Astrocyte (in vitro differentiated cells and primary cell): ENCODE data around the gene GNMT. TPM values are rescaled to one million over a fixed set of nuclear protein-coding genes. Genes with fewer than 3 reads are reported as not detected.

Experiments
- DNase-seq: peaks from one replicate; pipeline ENCODE4 v3.0.0-alpha.2; 2010; ENCODE audit warnings: low read depth
- FAIRE-seq: peaks from 2 replicates; lab custom pipeline; 2011; peaks lifted over from hg19 to GRCh38; lab: Jason Lieb, UNC
- H2AFZ ChIP-seq: 2 replicates; pipeline ENCODE4 v1.6.0; 2012; ENCODE audit warnings: low read depth, low read length, inconsistent platforms
- H3K27ac ChIP-seq: 2 replicates; pipeline ENCODE4 v1.5.1; 2011; ENCODE audit warnings: low read depth, low read length, inconsistent platforms
- H3K27me3 ChIP-seq: 2 replicates; pipeline ENCODE4 v1.6.0; 2011; ENCODE audit warnings: low read length, inconsistent platforms; ENCODE audit not compliant: insufficient read depth
- H3K36me3 ChIP-seq: 2 replicates; pipeline ENCODE4 v1.5.1; 2011; ENCODE audit warnings: low read length, inconsistent platforms; ENCODE audit not compliant: insufficient read depth
- H3K4me1 ChIP-seq: 2 replicates; pipeline ENCODE4 v1.5.1; 2011; ENCODE audit warnings: low read length, inconsistent platforms; ENCODE audit not compliant: insufficient read depth
- H3K4me2 ChIP-seq: 2 replicates; pipeline ENCODE4 v1.6.0; 2012; ENCODE audit warnings: low read length, inconsistent platforms
- H3K4me3 ChIP-seq: 2 replicates; pipeline ENCODE4 v1.5.1; 2011; ENCODE audit warnings: low read depth, mild to moderate bottlenecking, low read length, inconsistent platforms; ENCODE audit not compliant: insufficient read depth
- H3K79me2 ChIP-seq: 2 replicates; pipeline ENCODE4 v1.6.0; 2012; ENCODE audit warnings: mild to moderate bottlenecking, low read length, inconsistent platforms; ENCODE audit not compliant: insufficient read depth
- H3K9ac ChIP-seq: 2 replicates; pipeline ENCODE4 v1.6.0; 2012; ENCODE audit warnings: mild to moderate bottlenecking, low read length, inconsistent platforms
- H3K9me3 ChIP-seq: 2 replicates; pipeline ENCODE4 v1.5.1; 2012; ENCODE audit warnings: low read depth, mild to moderate bottlenecking, low read length, inconsistent platforms; ENCODE audit not compliant: insufficient read depth
- H4K20me1 ChIP-seq: 2 replicates; pipeline ENCODE4 v1.6.0; 2012; ENCODE audit warnings: low read length, inconsistent platforms; ENCODE audit not compliant: insufficient read depth
- H3K27ac Mint-ChIP-seq: one replicate; pipeline ENCODE4 v1.8.0; 2021; ENCODE audit warnings: mild to moderate bottlenecking, mixed read lengths; ENCODE audit not compliant: unreplicated experiment
- H3K27me3 Mint-ChIP-seq: one replicate; pipeline ENCODE4 v1.8.0; 2021; ENCODE audit warnings: low read depth, mixed read lengths; ENCODE audit not compliant: unreplicated experiment
- H3K36me3 Mint-ChIP-seq: one replicate; pipeline ENCODE4 v1.8.0; 2021; ENCODE audit warnings: low read depth, mixed read lengths; ENCODE audit not compliant: unreplicated experiment
- H3K4me1 Mint-ChIP-seq: one replicate; pipeline ENCODE4 v1.8.0; 2021; ENCODE audit warnings: low read depth, mixed read lengths; ENCODE audit not compliant: unreplicated experiment
- H3K4me3 Mint-ChIP-seq: one replicate; pipeline ENCODE4 v1.8.0; 2021; ENCODE audit warnings: mild to moderate bottlenecking, moderate library complexity, mixed read lengths; ENCODE audit not compliant: unreplicated experiment
- H3K9me3 Mint-ChIP-seq: one replicate; pipeline ENCODE4 v1.8.0; 2021; ENCODE audit warnings: mild to moderate bottlenecking, mixed read lengths; ENCODE audit not compliant: unreplicated experiment
- EZH2 ChIP-seq: IDR thresholded peaks from 2 replicates; pipeline ENCODE4 v1.6.1; 2012; ENCODE audit warnings: mild to moderate bottlenecking, low read length, inconsistent platforms; ENCODE audit not compliant: insufficient read depth
- total RNA-seq: library from RNA; stranded (reverse); gene quantifications from 2 replicates; pipeline ENCODE4 v1.2.1, GENCODE V29; 2021
- TF ChIP-seq, protein P1 (sequence below): IDR thresholded peaks from 2 replicates; pipeline ENCODE4 v1.5.1; 2011; ENCODE audit warnings: low read depth, mild to moderate bottlenecking, inconsistent platforms, low read length, moderate library complexity; ENCODE audit not compliant: insufficient read depth

The GNMT gene
- total RNA-seq, 1 donor from 2014 or later, result 0.68 TPM

- TF ChIP-seq EZH2, result no peak
- TF ChIP-seq, protein P1, sequence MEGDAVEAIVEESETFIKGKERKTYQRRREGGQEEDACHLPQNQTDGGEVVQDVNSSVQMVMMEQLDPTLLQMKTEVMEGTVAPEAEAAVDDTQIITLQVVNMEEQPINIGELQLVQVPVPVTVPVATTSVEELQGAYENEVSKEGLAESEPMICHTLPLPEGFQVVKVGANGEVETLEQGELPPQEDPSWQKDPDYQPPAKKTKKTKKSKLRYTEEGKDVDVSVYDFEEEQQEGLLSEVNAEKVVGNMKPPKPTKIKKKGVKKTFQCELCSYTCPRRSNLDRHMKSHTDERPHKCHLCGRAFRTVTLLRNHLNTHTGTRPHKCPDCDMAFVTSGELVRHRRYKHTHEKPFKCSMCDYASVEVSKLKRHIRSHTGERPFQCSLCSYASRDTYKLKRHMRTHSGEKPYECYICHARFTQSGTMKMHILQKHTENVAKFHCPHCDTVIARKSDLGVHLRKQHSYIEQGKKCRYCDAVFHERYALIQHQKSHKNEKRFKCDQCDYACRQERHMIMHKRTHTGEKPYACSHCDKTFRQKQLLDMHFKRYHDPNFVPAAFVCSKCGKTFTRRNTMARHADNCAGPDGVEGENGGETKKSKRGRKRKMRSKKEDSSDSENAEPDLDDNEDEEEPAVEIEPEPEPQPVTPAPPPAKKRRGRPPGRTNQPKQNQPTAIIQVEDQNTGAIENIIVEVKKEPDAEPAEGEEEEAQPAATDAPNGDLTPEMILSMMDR, result no peak
- Histone ChIP-seq H3K9me3 (no peaks in the 10 kb centered on the region), H2AFZ (peak overlapping the region; percentile 50), H3K4me1 (peaks cover 26% of the 10 kb centered on the region), H3K79me2 (peaks cover 69% of the 10 kb centered on the region), H3K4me2 (peak overlapping the region; percentile 92), H3K36me3 (peaks cover 31% of the 10 kb centered on the region), H3K27ac (peak overlapping the region; percentile 35), H4K20me1 (peaks cover 36% of the 10 kb centered on the region), H3K9ac (peak overlapping the region; percentile 85), H3K27me3 (no peaks in the 10 kb centered on the region), H3K4me3 (peak overlapping the region; percentile 69)
- peak overlapping the region; percentile 92 for H3K4me3 Mint-ChIP-seq
- H3K9me3 Mint-ChIP-seq, result no peaks in the 10 kb centered on the region
- peaks cover 15% of the 10 kb centered on the region for H3K4me1 Mint-ChIP-seq
- no peak for FAIRE-seq
- DNase-seq, result no peak
- H3K27me3 Mint-ChIP-seq, result no peaks in the 10 kb centered on the region
- peaks cover 16% of the 10 kb centered on the region for H3K36me3 Mint-ChIP-seq
- H3K27ac Mint-ChIP-seq, result peak overlapping the region; percentile 78
These were observed 52.7 kb downstream of the GNMT start for GRCh38 chr6:43013097-43013842.

Other genes with a start within 250 kb of the GNMT start
- not detected in 2 replicates for gene PRPH2, start 238.2 kb upstream of the GNMT start, total RNA-seq
- 25.8 and 27.4 TPM in 2 replicates for gene TBCC, start 214.7 kb upstream of the GNMT start, total RNA-seq
- gene BICRAL, start 178.7 kb upstream of the GNMT start, total RNA-seq, result 5.9 and 7.1 TPM in 2 replicates
- 90.1 and 92.0 TPM in 2 replicates for gene RPL7L1, start 81.1 kb upstream of the GNMT start, total RNA-seq
- gene PTCRA, start 44.7 kb upstream of the GNMT start, total RNA-seq, result not detected in 2 replicates
- 37.1 and 37.4 TPM in 2 replicates for gene CNPY3, start 31.3 kb upstream of the GNMT start, total RNA-seq
- gene PEX6, start 18.4 kb downstream of the GNMT start, total RNA-seq, result 22.7 and 27.1 TPM in 2 replicates
- gene PPP2R5D, start 23.8 kb downstream of the GNMT start, total RNA-seq, result 48.0 and 53.0 TPM in 2 replicates
- 54.2 and 55.9 TPM in 2 replicates for gene MEA1, start 53.2 kb downstream of the GNMT start, total RNA-seq
- 67.4 and 69.6 TPM in 2 replicates for gene KLHDC3, start 53.5 kb downstream of the GNMT start, total RNA-seq
- gene RRP36, start 60.9 kb downstream of the GNMT start, total RNA-seq, result 68.6 and 77.9 TPM in 2 replicates
- 21.2 and 26.3 TPM in 2 replicates for gene CUL7, start 93.1 kb downstream of the GNMT start, total RNA-seq
- gene MRPL2, start 98.7 kb downstream of the GNMT start, total RNA-seq, result 47.4 and 59.7 TPM in 2 replicates
- gene KLC4, start 98.9 kb downstream of the GNMT start, total RNA-seq, result 34.1 and 35.4 TPM in 2 replicates
- 506 and 728 TPM in 2 replicates for gene PTK7, start 115.6 kb downstream of the GNMT start, total RNA-seq
- gene SRF, start 210.5 kb downstream of the GNMT start, total RNA-seq, result 53.5 and 54.9 TPM in 2 replicates
- gene CUL9, start 221.4 kb downstream of the GNMT start, total RNA-seq, result 11.1 TPM in 2 replicates